ENCODE data around the gene MRPL4.

MRPL4 gene

GRCh38 chr19:10284065-10284959 lies 32.3 kb downstream of the MRPL4 start:
- TF ChIP-seq, protein P1, sequence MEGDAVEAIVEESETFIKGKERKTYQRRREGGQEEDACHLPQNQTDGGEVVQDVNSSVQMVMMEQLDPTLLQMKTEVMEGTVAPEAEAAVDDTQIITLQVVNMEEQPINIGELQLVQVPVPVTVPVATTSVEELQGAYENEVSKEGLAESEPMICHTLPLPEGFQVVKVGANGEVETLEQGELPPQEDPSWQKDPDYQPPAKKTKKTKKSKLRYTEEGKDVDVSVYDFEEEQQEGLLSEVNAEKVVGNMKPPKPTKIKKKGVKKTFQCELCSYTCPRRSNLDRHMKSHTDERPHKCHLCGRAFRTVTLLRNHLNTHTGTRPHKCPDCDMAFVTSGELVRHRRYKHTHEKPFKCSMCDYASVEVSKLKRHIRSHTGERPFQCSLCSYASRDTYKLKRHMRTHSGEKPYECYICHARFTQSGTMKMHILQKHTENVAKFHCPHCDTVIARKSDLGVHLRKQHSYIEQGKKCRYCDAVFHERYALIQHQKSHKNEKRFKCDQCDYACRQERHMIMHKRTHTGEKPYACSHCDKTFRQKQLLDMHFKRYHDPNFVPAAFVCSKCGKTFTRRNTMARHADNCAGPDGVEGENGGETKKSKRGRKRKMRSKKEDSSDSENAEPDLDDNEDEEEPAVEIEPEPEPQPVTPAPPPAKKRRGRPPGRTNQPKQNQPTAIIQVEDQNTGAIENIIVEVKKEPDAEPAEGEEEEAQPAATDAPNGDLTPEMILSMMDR (IDR thresholded peaks at IDR 0.05; ENCODE audit: low read length), result no peak
- no peak for TF ChIP-seq EZH2 (IDR thresholded peaks at IDR 0.05; ENCODE audit: borderline replicate concordance, low read length)
- H3K27ac ChIP-seq (ENCODE audit: low read depth, low read length, poor library complexity, severe bottlenecking), result no peak overlapping the region
- H4K20me1 ChIP-seq (ENCODE audit: insufficient read depth, low read length), result no peaks in the 10 kb centered on the region
- no peaks in the 10 kb centered on the region for H3K79me2 ChIP-seq (ENCODE audit: insufficient read depth, low read length)
- H3K4me3 ChIP-seq (ENCODE audit: low read depth, low read length, poor library complexity, severe bottlenecking), result no peak overlapping the region
- H3K4me1 ChIP-seq (ENCODE audit: insufficient read depth, low read length, severe bottlenecking), result peaks cover 19% of the 10 kb centered on the region
- H3K4me2 ChIP-seq (ENCODE audit: low read length), result no peak overlapping the region
- H3K36me3 ChIP-seq (ENCODE audit: insufficient read depth, low read length), result peaks cover 11% of the 10 kb centered on the region
- H3K9me2 ChIP-seq (ENCODE audit: low read depth, low read length), result no peaks in the 10 kb centered on the region
- H3K9me3 ChIP-seq (ENCODE audit: low read length), result no peaks in the 10 kb centered on the region
- no peaks in the 10 kb centered on the region for H3K27me3 ChIP-seq (ENCODE audit: insufficient read depth, low read length)
- no peak overlapping the region for H2AFZ ChIP-seq (ENCODE audit: low read length)
- H3K9ac ChIP-seq (ENCODE audit: low read length), result no peak overlapping the region
- no peaks in the 10 kb centered on the region for H3F3A ChIP-seq (ENCODE audit: insufficient read depth, low read length)

GRCh38 chr19:10284960-10285278 lies 32.9 kb downstream of the MRPL4 start:
- H3K4me1 ChIP-seq (ENCODE audit: insufficient read depth, low read length, severe bottlenecking), result peaks cover 25% of the 10 kb centered on the region
- no peaks in the 10 kb centered on the region for H4K20me1 ChIP-seq (ENCODE audit: insufficient read depth, low read length)
- TF ChIP-seq EZH2 (IDR thresholded peaks at IDR 0.05; ENCODE audit: borderline replicate concordance, low read length), result no peak
- TF ChIP-seq, protein P1 (IDR thresholded peaks at IDR 0.05; ENCODE audit: low read length), result no peak

GRCh38 chr19:10285393-10285792 lies 33.4 kb downstream of the MRPL4 start:
- Histone ChIP-seq H3K4me1 (ENCODE audit: insufficient read depth, low read length, severe bottlenecking) (peaks cover 30% of the 10 kb centered on the region), H3K27ac (ENCODE audit: low read depth, low read length, poor library complexity, severe bottlenecking) (no peak overlapping the region), H3K36me3 (ENCODE audit: insufficient read depth, low read length) (peaks cover 11% of the 10 kb centered on the region), H3K9me2 (ENCODE audit: low read depth, low read length) (no peaks in the 10 kb centered on the region), H3K79me2 (ENCODE audit: insufficient read depth, low read length) (no peaks in the 10 kb centered on the region), H3K27me3 (ENCODE audit: insufficient read depth, low read length) (no peaks in the 10 kb centered on the region), H3F3A (ENCODE audit: insufficient read depth, low read length) (no peaks in the 10 kb centered on the region), H3K4me3 (ENCODE audit: low read depth, low read length, poor library complexity, severe bottlenecking) (no peak overlapping the region), H2AFZ (ENCODE audit: low read length) (no peak overlapping the region), H3K4me2 (ENCODE audit: low read length) (no peak overlapping the region), H4K20me1 (ENCODE audit: insufficient read depth, low read length) (no peaks in the 10 kb centered on the region), H3K9ac (ENCODE audit: low read length) (no peak overlapping the region), H3K9me3 (ENCODE audit: low read length) (no peaks in the 10 kb centered on the region)
- TF ChIP-seq, protein P1 (IDR thresholded peaks at IDR 0.05; ENCODE audit: low read length), result no peak
- no peak for TF ChIP-seq EZH2 (IDR thresholded peaks at IDR 0.05; ENCODE audit: borderline replicate concordance, low read length)

More at GRCh38 chr19:10284960-10285278, 32.9 kb downstream of the MRPL4 start:
- H3K27ac ChIP-seq (ENCODE audit: low read depth, low read length, poor library complexity, severe bottlenecking), result no peak overlapping the region
- H3K9ac ChIP-seq (ENCODE audit: low read length), result no peak overlapping the region
- no peak overlapping the region for H3K4me2 ChIP-seq (ENCODE audit: low read length)
- no peak overlapping the region for H3K4me3 ChIP-seq (ENCODE audit: low read depth, low read length, poor library complexity, severe bottlenecking)
- no peaks in the 10 kb centered on the region for H3K79me2 ChIP-seq (ENCODE audit: insufficient read depth, low read length)
- H3K9me3 ChIP-seq (ENCODE audit: low read length), result no peaks in the 10 kb centered on the region
- peaks cover 11% of the 10 kb centered on the region for H3K36me3 ChIP-seq (ENCODE audit: insufficient read depth, low read length)
- H3K9me2 ChIP-seq (ENCODE audit: low read depth, low read length), result no peaks in the 10 kb centered on the region
- H3F3A ChIP-seq (ENCODE audit: insufficient read depth, low read length), result no peaks in the 10 kb centered on the region
- H3K27me3 ChIP-seq (ENCODE audit: insufficient read depth, low read length), result no peaks in the 10 kb centered on the region
- H2AFZ ChIP-seq (ENCODE audit: low read length), result no peak overlapping the region

All from OCI-LY1 (cell line).